Ishikawa (cell line): ENCODE data around the gene ZNF426.

Experiments
- CEBPB ChIP-seq: IDR thresholded peaks from 2 replicates; pipeline ENCODE4 v1.6.1; 2012
- CREB1 ChIP-seq: IDR thresholded peaks from 2 replicates; pipeline ENCODE4 v1.6.1; 2012; ENCODE audit warnings: low read depth
- EGR1 ChIP-seq: IDR thresholded peaks from 2 replicates; pipeline ENCODE4 v1.6.1; 2012
- EP300 ChIP-seq: IDR thresholded peaks from 2 replicates; pipeline ENCODE4 v1.6.1; 2012; ENCODE audit warnings: borderline replicate concordance
- FOXM1 ChIP-seq: IDR thresholded peaks from 2 replicates; pipeline ENCODE4 v1.6.1; 2012; ENCODE audit warnings: low read depth, borderline replicate concordance
- NFIC ChIP-seq: IDR thresholded peaks from 2 replicates; pipeline ENCODE4 v1.6.1; 2012
- RAD21 ChIP-seq: IDR thresholded peaks from 2 replicates; pipeline ENCODE4 v1.6.1; 2012; ENCODE audit warnings: low read depth
- TAF1 ChIP-seq: IDR thresholded peaks from 2 replicates; pipeline ENCODE4 v1.6.1; 2012; ENCODE audit warnings: low read depth, mild to moderate bottlenecking
- TCF12 ChIP-seq: IDR thresholded peaks from 2 replicates; pipeline ENCODE4 v1.6.1; 2012; ENCODE audit warnings: low read depth
- TEAD4 ChIP-seq: IDR thresholded peaks from 2 replicates; pipeline ENCODE4 v1.6.1; 2012
- YY1 ChIP-seq: IDR thresholded peaks from 2 replicates; pipeline ENCODE4 v1.6.1; 2012; ENCODE audit warnings: low read depth
- ZBTB7A ChIP-seq: IDR thresholded peaks from 2 replicates; pipeline ENCODE4 v1.6.1; 2012; ENCODE audit warnings: low read depth
- TF ChIP-seq, protein P1 (sequence below): IDR thresholded peaks from 2 replicates; pipeline ENCODE4 v1.6.1; 2012; ENCODE audit warnings: low read depth, mild to moderate bottlenecking
- TF ChIP-seq, protein P2 (sequence below): IDR thresholded peaks from 2 replicates; pipeline ENCODE4 v1.6.1; 2012
- TF ChIP-seq, protein P3 (sequence below): IDR thresholded peaks from 2 replicates; pipeline ENCODE4 v1.6.1; 2012

The ZNF426 gene

DNA sequence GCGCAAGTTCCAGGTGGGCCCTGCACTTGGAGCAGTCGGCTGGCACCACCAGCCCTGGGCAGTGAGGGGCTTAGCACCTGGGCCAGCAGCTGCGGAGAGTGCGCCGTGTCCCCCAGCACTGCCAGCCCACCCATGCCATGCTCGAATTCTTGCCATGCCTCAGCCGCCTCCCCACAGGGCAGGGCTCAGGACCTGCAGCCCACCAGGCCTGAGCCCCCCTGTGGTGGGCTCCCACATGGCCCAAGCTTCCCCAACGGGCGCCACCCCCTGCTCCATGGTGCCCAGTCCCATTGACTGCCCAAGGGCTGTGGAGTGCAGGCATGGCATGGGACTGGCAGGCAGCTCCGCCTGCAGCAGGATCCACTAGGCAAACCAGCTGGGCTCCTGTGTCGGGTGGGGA, 9.4 kb upstream of the ZNF426 start:
- TF ChIP-seq CEBPB (no peak), FOXM1 (no peak), ZBTB7A (no peak), RAD21 (no peak), CREB1 (no peak), TAF1 (no peak), NFIC (no peak), TCF12 (no peak), TEAD4 (no peak), EGR1 (no peak), EP300 (no peak), YY1 (no peak)
- TF ChIP-seq, protein P1, sequence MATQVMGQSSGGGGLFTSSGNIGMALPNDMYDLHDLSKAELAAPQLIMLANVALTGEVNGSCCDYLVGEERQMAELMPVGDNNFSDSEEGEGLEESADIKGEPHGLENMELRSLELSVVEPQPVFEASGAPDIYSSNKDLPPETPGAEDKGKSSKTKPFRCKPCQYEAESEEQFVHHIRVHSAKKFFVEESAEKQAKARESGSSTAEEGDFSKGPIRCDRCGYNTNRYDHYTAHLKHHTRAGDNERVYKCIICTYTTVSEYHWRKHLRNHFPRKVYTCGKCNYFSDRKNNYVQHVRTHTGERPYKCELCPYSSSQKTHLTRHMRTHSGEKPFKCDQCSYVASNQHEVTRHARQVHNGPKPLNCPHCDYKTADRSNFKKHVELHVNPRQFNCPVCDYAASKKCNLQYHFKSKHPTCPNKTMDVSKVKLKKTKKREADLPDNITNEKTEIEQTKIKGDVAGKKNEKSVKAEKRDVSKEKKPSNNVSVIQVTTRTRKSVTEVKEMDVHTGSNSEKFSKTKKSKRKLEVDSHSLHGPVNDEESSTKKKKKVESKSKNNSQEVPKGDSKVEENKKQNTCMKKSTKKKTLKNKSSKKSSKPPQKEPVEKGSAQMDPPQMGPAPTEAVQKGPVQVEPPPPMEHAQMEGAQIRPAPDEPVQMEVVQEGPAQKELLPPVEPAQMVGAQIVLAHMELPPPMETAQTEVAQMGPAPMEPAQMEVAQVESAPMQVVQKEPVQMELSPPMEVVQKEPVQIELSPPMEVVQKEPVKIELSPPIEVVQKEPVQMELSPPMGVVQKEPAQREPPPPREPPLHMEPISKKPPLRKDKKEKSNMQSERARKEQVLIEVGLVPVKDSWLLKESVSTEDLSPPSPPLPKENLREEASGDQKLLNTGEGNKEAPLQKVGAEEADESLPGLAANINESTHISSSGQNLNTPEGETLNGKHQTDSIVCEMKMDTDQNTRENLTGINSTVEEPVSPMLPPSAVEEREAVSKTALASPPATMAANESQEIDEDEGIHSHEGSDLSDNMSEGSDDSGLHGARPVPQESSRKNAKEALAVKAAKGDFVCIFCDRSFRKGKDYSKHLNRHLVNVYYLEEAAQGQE, result no peak
- TF ChIP-seq, protein P2, sequence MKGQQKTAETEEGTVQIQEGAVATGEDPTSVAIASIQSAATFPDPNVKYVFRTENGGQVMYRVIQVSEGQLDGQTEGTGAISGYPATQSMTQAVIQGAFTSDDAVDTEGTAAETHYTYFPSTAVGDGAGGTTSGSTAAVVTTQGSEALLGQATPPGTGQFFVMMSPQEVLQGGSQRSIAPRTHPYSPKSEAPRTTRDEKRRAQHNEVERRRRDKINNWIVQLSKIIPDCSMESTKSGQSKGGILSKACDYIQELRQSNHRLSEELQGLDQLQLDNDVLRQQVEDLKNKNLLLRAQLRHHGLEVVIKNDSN, result no peak
- TF ChIP-seq, protein P3, sequence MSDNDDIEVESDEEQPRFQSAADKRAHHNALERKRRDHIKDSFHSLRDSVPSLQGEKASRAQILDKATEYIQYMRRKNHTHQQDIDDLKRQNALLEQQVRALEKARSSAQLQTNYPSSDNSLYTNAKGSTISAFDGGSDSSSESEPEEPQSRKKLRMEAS, result no peak

DNA sequence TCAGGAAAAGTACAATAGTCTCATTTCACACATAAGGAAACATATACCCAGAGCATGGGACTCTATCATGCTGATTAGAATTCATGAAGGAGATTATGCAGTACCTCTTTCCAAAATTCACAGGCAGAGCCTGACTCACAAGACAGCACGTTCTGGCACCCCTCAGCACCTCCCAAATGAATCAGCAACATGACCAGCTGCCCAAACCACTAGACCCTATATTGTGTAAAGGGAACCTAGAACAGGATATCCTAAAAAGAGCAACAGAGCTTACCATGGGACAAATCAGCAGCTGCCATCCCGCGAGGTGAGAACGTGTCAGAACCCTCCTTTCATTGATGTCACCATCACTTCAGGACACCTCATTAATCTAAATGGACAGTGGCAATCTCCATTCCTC, 2.5 kb downstream of the ZNF426 start:
- TF ChIP-seq, protein P2, result no peak
- TF ChIP-seq YY1, result no peak
- no peak for TF ChIP-seq RAD21
- no peak for TF ChIP-seq CEBPB
- no peak for TF ChIP-seq EGR1
- no peak for TF ChIP-seq FOXM1
- no peak for TF ChIP-seq ZBTB7A
- no peak for TF ChIP-seq NFIC
- TF ChIP-seq, protein P3, result no peak
- no peak for TF ChIP-seq TEAD4
- no peak for TF ChIP-seq CREB1
- TF ChIP-seq EP300, result no peak
- no peak for TF ChIP-seq TCF12
- TF ChIP-seq, protein P1, result no peak
- TF ChIP-seq TAF1, result no peak

DNA sequence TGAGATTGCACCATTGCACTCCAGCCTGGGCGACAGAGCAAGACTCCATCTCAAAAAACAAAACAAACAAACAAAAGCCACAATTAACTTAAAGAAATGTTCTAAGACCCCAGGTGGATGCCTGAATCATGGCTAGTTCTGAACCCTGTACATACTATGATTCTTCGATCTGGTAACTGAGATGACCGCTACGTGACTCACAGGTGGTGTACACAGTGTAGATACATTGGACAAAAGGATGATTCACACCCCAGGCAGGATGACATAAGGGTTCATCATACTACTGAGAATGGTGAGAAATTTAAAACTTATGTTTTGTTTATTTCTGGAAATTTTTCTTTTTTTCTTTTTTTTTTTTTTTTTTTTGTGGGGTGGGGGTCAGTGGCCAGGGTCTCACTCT, 6.5 kb downstream of the ZNF426 start:
- TF ChIP-seq TEAD4, result no peak
- TF ChIP-seq RAD21, result no peak
- no peak for TF ChIP-seq FOXM1
- TF ChIP-seq TAF1, result no peak
- TF ChIP-seq CREB1, result no peak
- TF ChIP-seq, protein P2, result no peak
- no peak for TF ChIP-seq EP300
- TF ChIP-seq TCF12, result no peak

DNA sequence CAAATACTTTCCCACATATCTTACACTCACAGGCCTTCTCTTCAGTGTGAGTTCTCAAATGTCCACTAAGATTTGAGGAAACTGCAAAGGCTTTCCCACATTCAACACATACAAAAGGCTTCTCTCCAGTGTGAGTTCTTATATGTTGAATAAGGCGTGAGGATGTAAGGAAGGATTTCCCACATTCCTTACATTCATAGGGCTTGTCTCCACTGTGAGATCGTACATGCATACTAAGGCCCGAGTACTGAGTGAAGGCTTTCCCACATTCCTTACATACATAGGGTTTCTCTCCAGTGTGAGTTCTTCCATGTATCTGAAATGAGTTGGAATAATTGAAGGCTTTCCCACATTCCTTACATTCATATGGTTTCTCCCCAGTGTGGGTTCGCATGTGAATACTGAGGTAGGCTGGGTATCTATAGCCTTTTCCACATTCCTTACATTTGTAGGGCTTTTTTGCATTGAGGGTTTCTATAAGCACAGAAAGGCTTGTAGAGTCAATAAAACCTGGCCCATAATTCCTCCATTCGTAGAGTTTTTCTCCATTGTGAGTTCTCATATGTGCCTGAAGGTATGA, 9.6 kb downstream of the ZNF426 start:
- TF ChIP-seq TCF12, result no peak
- TF ChIP-seq TEAD4, result no peak
- no peak for TF ChIP-seq ZBTB7A
- TF ChIP-seq NFIC, result no peak
- no peak for TF ChIP-seq CEBPB
- no peak for TF ChIP-seq FOXM1
- TF ChIP-seq CREB1, result no peak
- TF ChIP-seq, protein P3, result no peak
- TF ChIP-seq, protein P1, result no peak
- TF ChIP-seq, protein P2, result no peak
- TF ChIP-seq YY1, result no peak
- TF ChIP-seq EGR1, result no peak
- no peak for TF ChIP-seq TAF1
- no peak for TF ChIP-seq EP300
- TF ChIP-seq RAD21, result no peak
